Measurements from ENCODE around the gene COX5A.

- TF ChIP-seq CTCF (IDR thresholded peaks at IDR 0.05) (no peak), POLR2AphosphoS5 (IDR thresholded peaks at IDR 0.05) (no peak), POLR2A (IDR thresholded peaks at IDR 0.05; ENCODE audit: low read depth) (no peak), EP300 (IDR thresholded peaks at IDR 0.05) (no peak)
Measured at GRCh38 chr15:74904190-74904805, 33.6 kb downstream of the COX5A start.

All from esophagus muscularis mucosa (tissue), 4 donors.